ENCODE data around the gene C1QTNF4. TPM values are rescaled to one million over a fixed set of nuclear protein-coding genes. Genes with fewer than 3 reads are reported as not detected.
"Not testable (repeated sequence)": the region's sequence is repeated elsewhere in the genome, so short reads cannot be mapped to it uniquely, and the experiment has no call there.

Gene C1QTNF4
- total RNA-seq, 1 experiment from 2014 or later = 5.7 TPM

DNA sequence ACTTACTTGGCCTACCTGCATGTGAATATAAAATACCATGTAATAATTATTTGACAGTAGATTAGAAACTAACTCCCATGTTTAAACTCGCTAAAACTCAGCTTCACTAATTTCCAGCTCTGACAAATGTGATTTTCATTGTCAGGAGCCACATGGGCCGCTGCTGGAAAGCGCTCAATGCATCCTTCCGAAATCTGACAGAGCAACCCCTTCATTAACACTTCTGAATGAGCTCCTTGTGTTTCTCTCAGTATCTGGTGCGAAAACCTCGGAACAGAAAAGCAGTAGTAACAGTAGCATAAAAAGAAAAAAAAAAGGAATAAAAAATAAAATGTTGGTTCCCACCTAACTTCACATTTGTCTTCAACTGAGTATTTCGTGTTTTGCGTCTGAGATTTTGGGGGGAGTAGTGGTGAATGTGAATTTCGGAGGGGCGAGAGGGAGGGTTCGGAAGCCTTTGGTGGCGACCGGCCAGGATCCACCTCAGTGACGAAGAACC is 47.4 kb upstream of the C1QTNF4 start:
- TF ChIP-seq, protein P1, sequence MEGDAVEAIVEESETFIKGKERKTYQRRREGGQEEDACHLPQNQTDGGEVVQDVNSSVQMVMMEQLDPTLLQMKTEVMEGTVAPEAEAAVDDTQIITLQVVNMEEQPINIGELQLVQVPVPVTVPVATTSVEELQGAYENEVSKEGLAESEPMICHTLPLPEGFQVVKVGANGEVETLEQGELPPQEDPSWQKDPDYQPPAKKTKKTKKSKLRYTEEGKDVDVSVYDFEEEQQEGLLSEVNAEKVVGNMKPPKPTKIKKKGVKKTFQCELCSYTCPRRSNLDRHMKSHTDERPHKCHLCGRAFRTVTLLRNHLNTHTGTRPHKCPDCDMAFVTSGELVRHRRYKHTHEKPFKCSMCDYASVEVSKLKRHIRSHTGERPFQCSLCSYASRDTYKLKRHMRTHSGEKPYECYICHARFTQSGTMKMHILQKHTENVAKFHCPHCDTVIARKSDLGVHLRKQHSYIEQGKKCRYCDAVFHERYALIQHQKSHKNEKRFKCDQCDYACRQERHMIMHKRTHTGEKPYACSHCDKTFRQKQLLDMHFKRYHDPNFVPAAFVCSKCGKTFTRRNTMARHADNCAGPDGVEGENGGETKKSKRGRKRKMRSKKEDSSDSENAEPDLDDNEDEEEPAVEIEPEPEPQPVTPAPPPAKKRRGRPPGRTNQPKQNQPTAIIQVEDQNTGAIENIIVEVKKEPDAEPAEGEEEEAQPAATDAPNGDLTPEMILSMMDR (conservative IDR thresholded peaks at IDR 0.05) = no peak
- Histone ChIP-seq H2BK20ac (ENCODE audit: low read depth, low read length, poor library complexity, severe bottlenecking) (no peak overlapping the region), H2AK5ac (ENCODE audit: insufficient read length, low read length) (no peak overlapping the region), H2BK5ac (ENCODE audit: insufficient read length, low read length) (no peak overlapping the region), H4K8ac (replicated peaks; ENCODE audit: insufficient read length, low read depth, low read length) (no peak overlapping the region), H3K79me1 (ENCODE audit: insufficient read depth, low read depth, low read length, poor library complexity, severe bottlenecking) (no peaks in the 10 kb centered on the region), H3K4me1 (ENCODE audit: insufficient read depth, low read length) (0 out of 2 replicates have a peak, but pooled peaks cover 2% of the 10 kb centered on the region), H3T11ph (ENCODE audit: low read length) (no peak overlapping the region), H4K20me1 (ENCODE audit: control insufficient read depth, insufficient read depth, insufficient read length) (no peaks in the 10 kb centered on the region), H2BK12ac (ENCODE audit: insufficient read length, low read depth, low read length) (no peak overlapping the region), H3K4me2 (ENCODE audit: insufficient read depth, insufficient read length, low read length) (peak overlapping the region; percentile 80), H3K79me2 (ENCODE audit: insufficient read depth, low read length) (peaks cover 5% of the 10 kb centered on the region; the same call in 1 of the 2 replicates), H3K9me3 (ENCODE audit: control insufficient read depth, low read depth, low read length) (no peaks in the 10 kb centered on the region), H3K23ac (ENCODE audit: insufficient read length, low read depth, low read length) (no peak overlapping the region), H3K18ac (ENCODE audit: insufficient read length, low read depth, low read length) (no peak overlapping the region), H2AFZ (ENCODE audit: low read length) (no peak overlapping the region), H3K56ac (ENCODE audit: insufficient read length, low read depth, low read length) (no peak overlapping the region), H2BK15ac (ENCODE audit: low read depth, low read length) (no peak overlapping the region), H3K23me2 (ENCODE audit: insufficient read length, low read depth, low read length, poor library complexity, severe bottlenecking) (peaks cover 5% of the 10 kb centered on the region), H3K4ac (ENCODE audit: low read depth, low read length) (no peak overlapping the region), H3K27me3 (ENCODE audit: insufficient read depth, low read length) (no peaks in the 10 kb centered on the region), H3K14ac (ENCODE audit: insufficient read depth, low read length) (no peak overlapping the region), H3K27ac (ENCODE audit: insufficient read length, low read depth, low read length) (no peak overlapping the region), H2BK120ac (ENCODE audit: low read depth, low read length, poor library complexity, severe bottlenecking) (no peak overlapping the region), H3K9ac (ENCODE audit: extremely low read depth, insufficient read length, low read length) (peak overlapping the region; percentile 70), H4K91ac (ENCODE audit: insufficient read length, low read depth, low read length) (no peak overlapping the region), H4K5ac (ENCODE audit: insufficient read length, low read depth, low read length) (no peak overlapping the region)
- DNase-seq = no peak
- no CpG with 5 or more reads among the region's 14 CpGs for WGBS (ENCODE audit: extremely low coverage, insufficient read length, low lambda C conversion rate)
- Mint-ChIP-seq H3K36me3 (ENCODE audit: insufficient read depth in 1 of 3, low read depth in 3 of 3) (peaks cover 13 to 30% (median 23%) of the 10 kb centered on the region in 3 experiments), H3K9me3 (no peaks in the 10 kb centered on the region; a peak in 1 of 5 replicates), H3K4me1 (peaks cover 11 to 17% of the 10 kb centered on the region in 2 experiments), H3K4me3 (peak overlapping the region; percentile 95 to 97), H3K27ac (peak overlapping the region; percentile 90 to 96 (median 94)), H3K27me3 (ENCODE audit: low read depth) (no peaks in the 10 kb centered on the region)

DNA sequence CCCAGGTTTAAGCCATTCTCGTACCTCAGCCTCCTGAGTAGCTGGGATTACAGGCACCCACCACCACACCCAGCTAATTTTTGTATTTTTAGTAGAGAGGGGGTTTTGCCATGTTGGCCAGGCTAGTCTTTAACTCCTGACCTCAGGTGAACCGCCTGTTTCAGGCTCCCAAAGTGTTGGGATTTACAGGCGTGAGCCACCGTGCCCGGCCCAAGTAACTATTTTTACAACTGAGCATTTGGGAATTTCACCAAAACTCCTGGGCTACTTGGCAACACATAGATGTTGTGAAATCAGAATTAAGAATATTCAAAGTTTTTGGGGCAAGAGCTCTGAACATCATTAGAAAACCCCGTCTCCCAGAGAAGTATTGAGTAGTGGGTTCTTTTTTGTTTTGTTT is 46.3 kb upstream of the C1QTNF4 start:
- not testable (repeated sequence) for H3T11ph ChIP-seq (ENCODE audit: low read length); H2AFZ ChIP-seq (ENCODE audit: low read length); H3K79me1 ChIP-seq (ENCODE audit: insufficient read depth, low read depth, low read length, poor library complexity, severe bottlenecking); H2BK120ac ChIP-seq (ENCODE audit: low read depth, low read length, poor library complexity, severe bottlenecking); H3K23ac ChIP-seq (ENCODE audit: insufficient read length, low read depth, low read length); H3K27me3 Mint-ChIP-seq (ENCODE audit: low read depth); H4K8ac ChIP-seq (replicated peaks; ENCODE audit: insufficient read length, low read depth, low read length); H2BK12ac ChIP-seq (ENCODE audit: insufficient read length, low read depth, low read length); H4K5ac ChIP-seq (ENCODE audit: insufficient read length, low read depth, low read length); H2BK15ac ChIP-seq (ENCODE audit: low read depth, low read length); H3K4me2 ChIP-seq (ENCODE audit: insufficient read depth, insufficient read length, low read length); H3K27ac Mint-ChIP-seq; H3K27me3 ChIP-seq (ENCODE audit: insufficient read depth, low read length); DNase-seq; H3K4me1 ChIP-seq (ENCODE audit: insufficient read depth, low read length); H4K20me1 ChIP-seq (ENCODE audit: control insufficient read depth, insufficient read depth, insufficient read length); H3K9me3 ChIP-seq (ENCODE audit: control insufficient read depth, low read depth, low read length); H3K4ac ChIP-seq (ENCODE audit: low read depth, low read length); H3K23me2 ChIP-seq (ENCODE audit: insufficient read length, low read depth, low read length, poor library complexity, severe bottlenecking); H2BK20ac ChIP-seq (ENCODE audit: low read depth, low read length, poor library complexity, severe bottlenecking); H4K91ac ChIP-seq (ENCODE audit: insufficient read length, low read depth, low read length); H3K14ac ChIP-seq (ENCODE audit: insufficient read depth, low read length); H3K18ac ChIP-seq (ENCODE audit: insufficient read length, low read depth, low read length); H3K27ac ChIP-seq (ENCODE audit: insufficient read length, low read depth, low read length); H3K9me3 Mint-ChIP-seq; H3K79me2 ChIP-seq (ENCODE audit: insufficient read depth, low read length); H2AK5ac ChIP-seq (ENCODE audit: insufficient read length, low read length); H2BK5ac ChIP-seq (ENCODE audit: insufficient read length, low read length); H3K56ac ChIP-seq (ENCODE audit: insufficient read length, low read depth, low read length); H3K9ac ChIP-seq (ENCODE audit: extremely low read depth, insufficient read length, low read length)
- no CpG with 5 or more reads among the region's 6 CpGs for WGBS (ENCODE audit: extremely low coverage, insufficient read length, low lambda C conversion rate)
- Mint-ChIP-seq H3K4me1 (peaks cover 11 to 17% of the 10 kb centered on the region in 2 experiments), H3K4me3 (peak overlapping the region; percentile 95 to 97; a peak in 4 of 5 replicates), H3K36me3 (ENCODE audit: insufficient read depth in 1 of 3, low read depth in 3 of 3) (peaks cover 18 to 40% (median 26%) of the 10 kb centered on the region in 3 experiments)

Measured in H9 (cell line).